ENCODE data around the gene MAEL.

MAEL gene

DNA sequence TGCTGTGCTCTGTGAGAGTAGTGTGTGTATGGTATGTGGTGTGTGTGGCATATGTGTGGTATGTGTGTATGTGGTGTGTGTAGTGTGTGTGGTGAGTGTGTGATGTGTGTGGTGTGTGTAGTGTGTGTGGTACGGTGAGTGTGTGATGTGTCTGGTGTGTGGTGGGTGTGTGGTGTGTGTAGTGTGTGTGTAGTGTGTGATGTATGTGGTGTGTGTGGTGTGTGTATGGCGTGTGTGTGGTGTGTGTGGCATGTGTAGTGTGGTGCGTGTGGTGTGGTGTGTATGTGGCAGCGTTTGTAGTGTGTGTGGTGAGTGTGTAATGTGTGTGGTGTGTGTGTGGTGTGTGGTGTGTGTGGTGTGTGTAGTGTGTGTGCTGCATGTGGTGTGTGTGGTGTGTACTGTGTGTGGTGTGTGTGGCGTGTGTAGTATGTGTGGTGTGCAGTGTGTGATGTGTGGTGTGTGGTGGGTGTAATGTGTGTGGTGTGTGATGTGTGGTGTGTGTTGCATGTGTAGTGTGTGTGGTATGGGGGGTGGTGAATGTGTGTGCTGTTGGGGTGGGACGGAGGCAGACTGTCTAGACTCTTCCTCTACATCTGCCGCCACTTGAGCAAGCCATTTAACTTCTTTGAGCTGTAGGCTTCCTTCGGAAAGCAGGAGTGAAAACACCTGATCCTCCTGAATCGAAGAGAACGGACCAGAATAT is 67.6 kb downstream of the MAEL start:
- DNase-seq (ENCODE audit: low spot score), result no peak

DNA sequence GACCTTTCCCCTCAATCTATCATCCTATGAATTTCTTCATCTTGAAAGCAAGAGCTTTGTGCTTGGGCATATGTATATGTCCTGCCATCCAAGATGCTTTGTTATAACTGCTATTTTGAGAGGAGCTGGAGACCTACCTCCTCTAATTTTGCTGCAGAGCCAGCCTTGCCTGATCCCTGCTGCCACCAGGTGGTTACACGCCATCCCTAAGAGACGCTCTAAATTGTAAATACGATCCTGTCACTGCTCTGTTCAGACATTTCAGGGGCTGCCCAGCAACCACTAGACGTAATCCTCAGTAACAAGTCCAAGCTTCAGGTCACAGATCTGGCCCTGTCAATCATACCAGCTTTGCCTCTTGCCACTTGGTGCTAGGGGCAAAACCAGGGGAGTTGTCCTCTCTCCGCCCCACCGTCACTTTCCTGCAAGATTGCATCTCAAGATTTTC is 68.2 kb downstream of the MAEL start:
- DNase-seq (ENCODE audit: low spot score), result peak; percentile 75

DNA sequence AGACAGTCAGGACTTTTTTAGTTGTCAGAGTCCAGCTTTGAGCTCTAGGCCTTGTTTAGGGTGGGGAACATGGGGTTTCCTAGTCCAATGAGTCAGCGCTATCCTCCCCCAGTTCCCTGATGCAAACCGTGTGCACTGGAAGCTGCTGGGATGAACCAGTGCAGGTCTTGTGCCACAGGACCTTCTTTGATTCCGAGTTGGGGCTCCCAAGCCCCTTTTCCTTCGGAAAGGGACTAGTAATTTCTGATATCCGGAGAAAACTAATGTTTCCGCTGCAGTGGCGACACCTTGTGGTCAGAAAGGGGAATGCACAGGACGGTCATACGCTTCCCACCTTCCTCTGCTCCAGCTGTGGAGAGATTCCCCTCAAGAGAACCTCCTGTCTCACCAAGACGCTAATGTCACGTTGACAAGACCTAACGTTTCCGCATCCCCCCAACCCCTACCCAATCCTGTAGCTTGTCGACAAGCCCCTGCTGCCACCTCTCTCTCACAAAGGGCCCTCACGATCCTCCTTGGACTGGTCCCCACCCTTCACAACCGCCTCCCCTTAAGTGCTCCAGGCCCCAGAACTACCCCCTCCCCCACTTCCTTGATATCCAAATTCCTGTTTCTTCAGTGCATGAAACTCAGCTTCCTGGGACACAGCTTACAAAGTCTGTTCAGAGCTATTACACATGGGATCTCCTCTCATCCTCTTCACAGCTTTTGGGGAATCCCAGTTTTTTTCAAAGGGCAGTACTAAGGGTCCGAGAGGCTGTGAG is 70.1 kb downstream of the MAEL start:
- peak; percentile 73 for DNase-seq (ENCODE audit: low spot score)

DNA sequence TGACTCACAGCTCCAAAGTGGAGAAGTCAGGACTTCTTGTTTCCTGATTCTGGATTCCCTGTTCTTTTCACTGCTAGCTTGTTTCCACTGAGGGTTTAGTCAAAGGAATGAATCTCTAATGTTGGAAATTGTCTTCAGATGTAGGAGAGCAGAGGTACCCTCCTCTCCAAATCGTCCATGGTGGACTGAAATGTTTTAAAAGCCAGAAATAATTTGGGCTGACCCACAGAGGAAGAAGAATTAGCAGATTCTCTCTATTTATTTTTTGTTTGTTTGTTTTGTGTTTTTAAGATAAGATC is 70.7 kb downstream of the MAEL start:
- no peak for DNase-seq (ENCODE audit: low spot score)

DNA sequence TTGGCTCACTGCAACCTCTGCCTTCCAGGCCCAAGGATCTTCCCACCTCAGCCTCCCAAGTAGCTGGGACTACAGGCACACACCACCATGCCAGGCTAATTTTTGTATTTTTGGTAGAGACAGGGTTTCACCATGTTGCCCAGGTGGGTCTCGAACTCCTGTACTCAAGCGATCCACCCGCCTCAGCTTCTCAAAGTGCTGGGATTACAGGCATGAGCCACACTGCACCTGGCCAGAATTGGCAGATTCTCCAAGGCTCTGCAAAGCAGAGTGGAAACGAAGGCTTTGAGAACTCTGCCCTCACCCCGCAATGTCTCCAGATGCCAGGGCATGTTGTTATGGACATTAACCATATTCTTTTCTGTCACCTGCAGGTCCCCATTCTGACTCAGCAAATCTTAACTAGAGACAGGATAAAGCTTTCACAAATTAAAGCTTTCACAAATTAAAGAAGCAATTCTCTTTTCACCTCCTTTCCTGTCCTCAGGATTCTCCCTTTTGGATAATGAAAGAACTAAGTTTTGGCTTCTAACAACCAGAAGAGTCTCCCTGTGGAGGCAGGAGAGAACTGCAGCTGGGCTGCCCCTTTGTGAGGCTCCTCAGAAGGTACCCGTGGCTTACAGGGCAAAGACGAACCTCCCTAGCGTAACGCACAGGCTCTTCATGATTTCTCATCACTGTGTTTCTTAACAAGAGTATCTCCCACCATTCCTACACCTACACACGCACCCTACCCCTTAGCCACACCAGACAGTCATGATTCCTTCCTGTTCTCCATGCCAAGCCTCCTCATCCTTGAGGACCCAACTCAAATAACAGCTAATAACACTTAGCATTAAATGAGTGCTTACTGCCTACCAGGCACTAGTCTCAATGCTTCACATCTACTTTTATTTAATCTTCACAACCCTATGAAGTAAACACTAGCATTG is 71.3 kb downstream of the MAEL start:
- no peak for DNase-seq (ENCODE audit: low spot score)

DNA sequence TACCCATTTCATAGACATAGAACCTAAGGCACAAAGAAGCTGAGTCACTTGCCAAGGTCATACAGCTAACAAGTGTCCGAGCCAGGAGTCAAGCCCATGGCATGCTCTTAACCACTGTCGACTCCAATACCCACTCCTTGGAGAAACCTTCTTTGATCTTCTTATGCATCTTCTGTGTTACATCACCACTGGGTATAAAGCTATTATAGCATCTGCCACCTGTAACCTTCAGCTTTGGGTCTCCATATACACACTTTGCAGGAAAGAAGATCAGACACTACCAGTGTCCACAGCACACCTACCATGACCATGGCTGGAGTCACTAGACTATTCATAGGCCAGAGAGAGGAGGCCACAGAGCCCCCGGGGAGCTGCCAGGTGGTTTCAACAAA is 72.0 kb downstream of the MAEL start:
- DNase-seq (ENCODE audit: low spot score), result no peak

DNA sequence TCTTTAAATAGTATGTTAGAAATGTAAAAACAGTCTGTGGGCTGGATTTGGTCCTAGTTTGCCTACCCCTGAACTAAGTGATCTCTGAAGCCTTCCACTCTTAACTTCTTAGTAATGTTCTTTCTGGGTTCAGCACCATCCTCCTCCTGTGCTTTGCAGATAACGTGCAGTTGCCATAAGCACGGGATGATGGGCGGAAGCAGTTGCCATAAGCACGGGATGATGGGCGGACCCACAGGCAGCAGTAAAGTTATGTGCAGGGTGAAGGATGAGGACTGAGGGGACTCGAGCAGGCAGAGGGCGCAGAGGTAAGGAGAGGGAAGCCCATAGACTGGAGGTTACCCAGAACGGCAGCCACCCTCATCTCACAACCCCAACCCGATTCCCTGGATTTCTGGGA is 75.5 kb downstream of the MAEL start:
- no peak for DNase-seq (ENCODE audit: low spot score)

DNA sequence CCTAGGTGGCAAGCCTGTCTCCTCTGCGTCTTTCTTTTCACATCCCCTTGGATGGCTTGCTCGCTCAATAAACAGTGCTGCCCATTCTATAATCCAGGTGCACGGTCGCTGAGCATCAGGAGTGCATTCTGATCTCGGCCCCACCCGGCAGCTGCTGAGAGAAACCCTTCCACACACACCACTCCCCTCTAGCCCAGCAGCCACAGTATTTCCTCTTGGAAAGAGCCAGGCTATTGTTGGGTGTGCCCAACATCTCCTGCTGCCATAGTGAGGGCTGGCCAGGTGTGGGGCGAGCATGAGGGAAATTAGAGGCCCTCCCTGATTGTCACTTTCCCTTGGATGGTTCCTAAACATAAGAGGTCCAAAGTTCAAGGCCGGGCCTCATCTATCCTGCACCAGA is 76.4 kb downstream of the MAEL start:
- DNase-seq (ENCODE audit: low spot score), result no peak

DNA sequence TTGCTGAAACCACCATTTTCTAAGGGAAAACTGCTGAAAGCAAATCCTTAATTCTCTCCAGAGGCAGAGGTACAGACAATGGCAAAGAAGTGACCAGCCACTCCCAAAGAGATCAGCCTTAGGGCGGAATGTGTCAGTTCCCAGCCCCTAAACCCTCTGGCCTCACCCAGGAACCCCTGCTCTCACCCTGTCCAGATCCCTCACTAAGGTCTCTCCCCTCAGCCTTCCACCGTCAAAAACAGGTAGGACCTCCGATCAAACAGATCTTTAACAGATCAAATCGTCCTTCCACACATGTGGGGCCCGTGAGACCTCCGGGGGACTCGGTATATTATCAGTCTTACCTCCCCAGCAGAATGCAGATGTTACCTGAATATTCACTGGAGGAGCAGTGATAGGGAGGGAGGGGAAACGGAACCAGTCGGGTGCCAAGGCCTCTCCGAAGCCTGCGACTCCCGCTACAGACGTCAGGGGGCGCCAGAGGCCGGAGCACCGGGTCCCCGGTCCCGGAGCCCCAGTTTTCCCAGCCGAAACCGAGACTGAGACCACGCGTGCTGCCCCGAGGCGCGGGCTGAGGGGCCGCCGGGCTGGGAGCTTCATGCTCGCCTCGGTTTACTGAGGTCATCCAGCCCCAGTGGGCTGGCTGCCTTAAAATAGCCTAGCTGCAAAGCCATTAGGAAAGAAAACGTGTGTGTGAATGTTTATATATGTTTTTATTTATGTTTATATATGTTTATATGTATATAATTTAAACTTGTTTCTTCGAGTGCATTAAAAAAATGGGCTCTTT is 77.4 kb downstream of the MAEL start:
- DNase-seq (ENCODE audit: low spot score), result peak; percentile 69

DNA sequence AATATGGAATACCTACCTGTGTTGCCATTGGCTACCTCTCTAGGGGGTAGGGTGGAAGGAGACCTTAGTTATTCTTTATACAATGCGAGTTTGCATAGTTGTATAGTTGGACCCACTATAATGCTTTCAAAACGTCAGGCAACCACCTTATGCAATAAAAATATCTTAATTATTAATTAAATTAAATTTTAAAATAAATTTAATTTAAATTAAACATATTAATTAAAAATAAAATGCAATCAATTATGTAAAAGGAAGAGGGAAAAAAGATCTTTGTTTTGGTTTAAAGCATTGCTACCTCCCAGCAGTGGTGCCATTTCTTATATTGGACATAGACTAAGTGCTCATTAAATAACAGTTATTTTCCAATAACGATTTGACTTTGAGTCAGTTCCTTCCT is 78.8 kb downstream of the MAEL start:
- no peak for DNase-seq (ENCODE audit: low spot score)

DNA sequence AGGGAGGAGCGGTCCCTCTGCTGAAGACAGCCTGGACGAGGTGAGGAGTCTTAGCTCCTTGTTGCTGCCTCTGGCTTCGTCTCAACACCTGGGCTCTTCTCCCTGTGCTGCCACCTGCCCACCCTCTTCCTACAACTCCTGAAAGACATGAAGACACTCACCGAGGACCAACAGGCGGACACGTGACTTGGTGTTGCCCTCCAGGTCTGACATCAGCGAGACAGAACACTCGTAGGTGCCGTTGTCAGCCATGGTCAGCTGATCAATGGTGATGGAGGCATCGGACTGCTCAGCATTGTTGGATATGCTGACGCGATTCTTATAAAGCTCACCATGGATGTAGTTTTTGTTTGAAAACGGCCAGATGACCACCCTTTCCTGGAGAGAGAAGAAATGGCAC is 79.7 kb downstream of the MAEL start:
- no peak for DNase-seq (ENCODE audit: low spot score)

DNA sequence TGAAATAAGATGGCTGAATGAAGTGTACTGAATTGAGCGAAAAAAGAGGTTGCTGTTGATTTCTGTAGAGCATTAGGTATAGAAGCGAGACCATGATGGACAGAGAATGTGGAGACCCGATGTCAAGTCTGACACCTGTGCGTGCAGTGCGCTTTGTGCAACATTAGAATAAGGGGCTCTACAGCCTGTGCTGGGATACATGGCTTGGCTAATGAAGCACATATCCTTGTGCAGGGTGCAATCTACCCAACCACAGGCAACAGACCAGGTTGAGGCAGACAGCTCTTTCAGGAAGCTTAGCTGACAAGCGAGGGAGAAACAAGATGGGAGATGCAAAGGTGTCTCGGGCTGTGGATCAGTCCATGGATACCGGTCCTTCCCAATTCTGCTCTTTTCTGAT is 82.2 kb downstream of the MAEL start:
- no peak for DNase-seq (ENCODE audit: low spot score)
